GM12872 (cell line): ENCODE data around the gene MT1X.

Experiments
- CTCF ChIP-seq: IDR thresholded peaks from 3 replicates; pipeline ENCODE4 v1.5.1; 2011; ENCODE audit warnings: low read depth, mild to moderate bottlenecking, low read length, moderate library complexity; ENCODE audit not compliant: insufficient read depth

Gene MT1X

GRCh38 chr16:56645838-56646237, 36.4 kb upstream of the MT1X start:
- TF ChIP-seq CTCF, result no peak

GRCh38 chr16:56647641-56648431, 34.4 kb upstream of the MT1X start:
- no peak for TF ChIP-seq CTCF

GRCh38 chr16:56649271-56649670, 33.0 kb upstream of the MT1X start:
- no peak for TF ChIP-seq CTCF

GRCh38 chr16:56649820-56650219, 32.5 kb upstream of the MT1X start:
- no peak for TF ChIP-seq CTCF

GRCh38 chr16:56651586-56651985, 30.7 kb upstream of the MT1X start, which contains the start of gene MT1B:
TSS of gene MT1B (plus strand) at chr16:56651886. CDS start at chr16:56651954, 68 bp downstream.
- TF ChIP-seq CTCF, result no peak

GRCh38 chr16:56652600-56652999, 29.7 kb upstream of the MT1X start:
- no peak for TF ChIP-seq CTCF

GRCh38 chr16:56653218-56653617, 29.1 kb upstream of the MT1X start:
- TF ChIP-seq CTCF, result no peak
